ENCODE data around the gene LARGE1.

Gene LARGE1

GRCh38 chr22:33539202-33539901 lies 380.9 kb downstream of the LARGE1 start:
- Histone ChIP-seq H3K79me2 (ENCODE audit: insufficient read depth, low read length) (no peaks in the 10 kb centered on the region), H2AFZ (ENCODE audit: low read depth, low read length, severe bottlenecking) (no peak overlapping the region), H3K4me2 (ENCODE audit: low read depth, low read length, poor library complexity, severe bottlenecking) (no peak overlapping the region), H3F3A (ENCODE audit: insufficient read depth) (no peaks in the 10 kb centered on the region), H3K9ac (ENCODE audit: low read length) (no peak overlapping the region), H4K20me1 (ENCODE audit: low read depth, low read length) (no peaks in the 10 kb centered on the region), H3K9me3 (ENCODE audit: insufficient read depth, low read length) (no peaks in the 10 kb centered on the region), H3K36me3 (ENCODE audit: low read length) (no peaks in the 10 kb centered on the region), H3K4me3 (ENCODE audit: insufficient read depth, low read length, poor library complexity, severe bottlenecking) (no peak overlapping the region), H3K27me3 (ENCODE audit: low read length) (no peaks in the 10 kb centered on the region), H3K9me2 (replicated peaks; ENCODE audit: insufficient read depth, low read length) (no peaks in the 10 kb centered on the region), H3K27ac (ENCODE audit: low read depth, low read length) (no peak overlapping the region)
- TF ChIP-seq EZH2phosphoT487 (conservative IDR thresholded peaks at IDR 0.05; ENCODE audit: low read length) (no peak), CTCF (IDR thresholded peaks at IDR 0.05; ENCODE audit: insufficient read depth, low read length, poor library complexity, severe bottlenecking) (no peak)

GRCh38 chr22:33538277-33538885 lies 381.9 kb downstream of the LARGE1 start:
- no peaks in the 10 kb centered on the region for H3K36me3 ChIP-seq (ENCODE audit: low read length)
- H3K27me3 ChIP-seq (ENCODE audit: low read length), result no peaks in the 10 kb centered on the region
- no peaks in the 10 kb centered on the region for H3K9me2 ChIP-seq (replicated peaks; ENCODE audit: insufficient read depth, low read length)
- no peak for TF ChIP-seq CTCF (IDR thresholded peaks at IDR 0.05; ENCODE audit: insufficient read depth, low read length, poor library complexity, severe bottlenecking)
- no peak for TF ChIP-seq EZH2phosphoT487 (conservative IDR thresholded peaks at IDR 0.05; ENCODE audit: low read length)
- H3K9ac ChIP-seq (ENCODE audit: low read length), result no peak overlapping the region
- H3F3A ChIP-seq (ENCODE audit: insufficient read depth), result no peaks in the 10 kb centered on the region
- no peak overlapping the region for H3K27ac ChIP-seq (ENCODE audit: low read depth, low read length)
- no peak overlapping the region for H2AFZ ChIP-seq (ENCODE audit: low read depth, low read length, severe bottlenecking)
- H3K9me3 ChIP-seq (ENCODE audit: insufficient read depth, low read length), result no peaks in the 10 kb centered on the region
- H3K4me2 ChIP-seq (ENCODE audit: low read depth, low read length, poor library complexity, severe bottlenecking), result no peak overlapping the region
- H3K4me3 ChIP-seq (ENCODE audit: insufficient read depth, low read length, poor library complexity, severe bottlenecking), result no peak overlapping the region
- H4K20me1 ChIP-seq (ENCODE audit: low read depth, low read length), result no peaks in the 10 kb centered on the region
- no peaks in the 10 kb centered on the region for H3K79me2 ChIP-seq (ENCODE audit: insufficient read depth, low read length)

- Histone ChIP-seq H4K20me1 (ENCODE audit: low read depth, low read length) (no peaks in the 10 kb centered on the region), H3K9me3 (ENCODE audit: insufficient read depth, low read length) (no peaks in the 10 kb centered on the region), H3K4me3 (ENCODE audit: insufficient read depth, low read length, poor library complexity, severe bottlenecking) (no peak overlapping the region), H3F3A (ENCODE audit: insufficient read depth) (no peaks in the 10 kb centered on the region), H3K27me3 (ENCODE audit: low read length) (no peaks in the 10 kb centered on the region), H3K27ac (ENCODE audit: low read depth, low read length) (no peak overlapping the region), H3K9me2 (replicated peaks; ENCODE audit: insufficient read depth, low read length) (no peaks in the 10 kb centered on the region), H3K36me3 (ENCODE audit: low read length) (no peaks in the 10 kb centered on the region), H2AFZ (ENCODE audit: low read depth, low read length, severe bottlenecking) (no peak overlapping the region), H3K4me2 (ENCODE audit: low read depth, low read length, poor library complexity, severe bottlenecking) (no peak overlapping the region), H3K9ac (ENCODE audit: low read length) (no peak overlapping the region), H3K79me2 (ENCODE audit: insufficient read depth, low read length) (no peaks in the 10 kb centered on the region)
- TF ChIP-seq EZH2phosphoT487 (conservative IDR thresholded peaks at IDR 0.05; ENCODE audit: low read length), result no peak
- no peak for TF ChIP-seq CTCF (IDR thresholded peaks at IDR 0.05; ENCODE audit: insufficient read depth, low read length, poor library complexity, severe bottlenecking)
Measured at GRCh38 chr22:33537059-33537458, 383.2 kb downstream of the LARGE1 start.

All from SU-DHL-6 (cell line).